K562 (cell line): ENCODE data around the gene HOXB7. TPM values are rescaled to one million over a fixed set of nuclear protein-coding genes. Genes with fewer than 3 reads are reported as not detected.

Experiments used
- ATAC-seq: fragments of 200-7000 bp; cut with Tn5 transposase; 3 replicates; pipeline ENCODE4 v1.9.1; 2020; ENCODE audit warnings: moderate library complexity
- BruUV-seq: library from RNA; stranded (reverse); fragments of 400-500 nt; replicated peaks from 2 replicates; lab custom pipeline; 2021; lab: Mats Ljungman, UMichigan
- CTCF ChIA-PET: fragments of 300-600 bp; formaldehyde crosslinking; extraction: SDS; loops from one replicate; lab custom pipeline; 2021; ENCODE audit warnings: low intra/inter-chr PET ratio; lab: Yijun Ruan, JAX
- POLR2A ChIA-PET: fragments of 300-600, 350-650 bp; sonication (Branson Sonifier 250); formaldehyde crosslinking; extraction: SDS; loops from one replicate; lab custom pipeline; 2021; ENCODE audit warnings: antibody characterized with exemption, inconsistent platforms; lab: Yijun Ruan, JAX
- DNase-seq, 4 experiments: peaks; one replicate each; pipeline versions ENCODE4 v3.0.0 to v3.0.0-alpha.2; 2011 to 2018; ENCODE audit warnings: low spot score in 3 of 4, mixed read lengths in 3 of 4; ENCODE audit errors: extremely low read depth in 1 of 4
- FAIRE-seq: peaks from 2 replicates; lab custom pipeline; 2011; peaks lifted over from hg19 to GRCh38; lab: Jason Lieb, UNC
- H2AFZ ChIP-seq: 2 replicates; pipeline ENCODE4 v1.6.0; 2011; ENCODE audit warnings: low read depth, low read length, control low read depth, inconsistent platforms
- H3K27ac ChIP-seq: fragments of 200-600 bp; 3 replicates; pipeline ENCODE4 v1.8.0; 2011; ENCODE audit warnings: low read depth, mild to moderate bottlenecking, control low read depth, inconsistent platforms, low read length, moderate library complexity, mixed read lengths; ENCODE audit errors: extremely low read depth
- H3K27me3 ChIP-seq, 2 experiments: fragments of 300-600 bp in 1 of 2; 2 replicates in 1 of 2; 3 replicates in 1 of 2; pipeline versions ENCODE4 v1.6.0 to v1.8.0; 2011; ENCODE audit warnings: inconsistent platforms in 2 of 2, low read length in 2 of 2, mild to moderate bottlenecking in 1 of 2, mixed read lengths in 1 of 2, moderate library complexity in 1 of 2; ENCODE audit not compliant: control insufficient read depth in 2 of 2, insufficient read depth in 2 of 2
- H3K36me3 ChIP-seq: fragments of 300-600 bp; 3 replicates; pipeline ENCODE4 v1.8.0; 2011; ENCODE audit warnings: mild to moderate bottlenecking, low read length, inconsistent platforms; ENCODE audit not compliant: control insufficient read depth, insufficient read depth
- H3K4me1 ChIP-seq, 2 experiments: fragments of 200-600 bp in 1 of 2; replicated peaks in 1 of 2; 2 replicates in 1 of 2; 3 replicates in 1 of 2; pipeline versions ENCODE4 v1.5.1 to v1.8.0; 2011; ENCODE audit warnings: inconsistent platforms in 2 of 2, low read length in 2 of 2, mild to moderate bottlenecking in 1 of 2, mixed read lengths in 1 of 2, moderate library complexity in 1 of 2; ENCODE audit not compliant: control insufficient read depth in 2 of 2, insufficient read depth in 2 of 2
- H3K4me2 ChIP-seq: 2 replicates; pipeline ENCODE4 v1.6.1; 2011; ENCODE audit warnings: low read length, control low read depth, inconsistent platforms, mixed read lengths; ENCODE audit not compliant: insufficient read depth
- H3K4me3 ChIP-seq: fragments of 200-600 bp; sonication (generic), shearing (Covaris generic); 2 replicates; pipeline ENCODE4 v1.5.1; 2016; ENCODE audit warnings: control low read depth, inconsistent platforms
- H3K79me2 ChIP-seq: fragments of 200-600 bp; 3 replicates; pipeline ENCODE4 v1.8.0; 2011; ENCODE audit warnings: low read length, inconsistent platforms; ENCODE audit not compliant: control insufficient read depth, insufficient read depth
- H3K9ac ChIP-seq, 2 experiments: 2 replicates each; pipeline versions ENCODE4 v1.6.0 to v1.6.1; 2011; ENCODE audit warnings: low read depth in 2 of 2, low read length in 2 of 2, control low read depth in 1 of 2, inconsistent platforms in 1 of 2, mild to moderate bottlenecking in 1 of 2, mixed read lengths in 1 of 2; ENCODE audit not compliant: insufficient read depth in 1 of 2
- H3K9me1 ChIP-seq: one replicate; pipeline ENCODE4 v1.6.0; 2011; ENCODE audit warnings: inconsistent platforms, mild to moderate bottlenecking, low read length, moderate library complexity; ENCODE audit not compliant: control insufficient read depth, insufficient read depth
- H3K9me3 ChIP-seq: replicated peaks from 2 replicates; pipeline ENCODE4 v1.5.1; 2011; ENCODE audit warnings: low read depth, low read length, inconsistent platforms; ENCODE audit not compliant: control insufficient read depth, insufficient read depth
- H4K20me1 ChIP-seq: replicated peaks from 2 replicates; pipeline ENCODE4 v1.6.1; 2011; ENCODE audit warnings: low read length, inconsistent platforms, mixed read lengths; ENCODE audit not compliant: control insufficient read depth, insufficient read depth
- BRD9 ChIP-seq: fragments of 450-650 bp; IDR thresholded peaks from 2 replicates; pipeline ENCODE4 v1.6.1; 2018; ENCODE audit warnings: low read depth; ENCODE audit not compliant: partially characterized antibody
- COPS2 ChIP-seq: fragments of 450-650 bp; conservative IDR thresholded peaks from 2 replicates; pipeline ENCODE4 v1.6.1; 2016; ENCODE audit warnings: mild to moderate bottlenecking, moderate library complexity
- E4F1 ChIP-seq: fragments of 250-450 bp; sonication (Bioruptor Pico); IDR thresholded peaks from 2 replicates; pipeline ENCODE4 v1.5.0; 2021; ENCODE audit warnings: mild to moderate bottlenecking, borderline replicate concordance
- HMBOX1 ChIP-seq: sonication (generic); IDR thresholded peaks from 2 replicates; pipeline ENCODE4 v1.6.1; 2016
- MBD1 ChIP-seq: fragments of 250-450 bp; sonication (Bioruptor Pico); IDR thresholded peaks from 2 replicates; pipeline ENCODE4 v1.8.0; 2022; ENCODE audit warnings: inconsistent platforms
- MCM2 ChIP-seq: fragments of 450-650 bp; IDR thresholded peaks from 2 replicates; pipeline ENCODE4 v1.6.1; 2017; ENCODE audit warnings: low read depth, mild to moderate bottlenecking
- NR0B1 ChIP-seq: fragments of 450-650 bp; IDR thresholded peaks from one replicate; pipeline ENCODE4 v1.6.1; 2018; ENCODE audit warnings: mild to moderate bottlenecking, moderate library complexity; ENCODE audit not compliant: partially characterized antibody
- NR3C1 ChIP-seq: sonication (generic); formaldehyde crosslinking; IDR thresholded peaks from 2 replicates; pipeline ENCODE4 v1.8.1; 2022; ENCODE audit warnings: missing genetic modification reagents
- RBBP5 ChIP-seq: fragments of 200-600 bp; sonication (generic); IDR thresholded peaks from 2 replicates; pipeline ENCODE4 v1.6.1; 2012; ENCODE audit warnings: borderline replicate concordance, mild to moderate bottlenecking, low read length, control low read depth, inconsistent platforms; ENCODE audit not compliant: insufficient read depth, poor library complexity, severe bottlenecking
- SETDB1 ChIP-seq: IDR thresholded peaks from one replicate; pipeline ENCODE4 v1.6.1; 2012; ENCODE audit warnings: low read length, control low read depth, inconsistent platforms
- SMARCE1 ChIP-seq: fragments of 450-650 bp; IDR thresholded peaks from 2 replicates; pipeline ENCODE4 v1.7.1; 2016; ENCODE audit warnings: mild to moderate bottlenecking
- ZNF134 ChIP-seq: fragments of 250-450 bp; sonication (Bioruptor Pico); conservative IDR thresholded peaks from 2 replicates; pipeline ENCODE4 v1.4.0; 2020
- ZNF282 ChIP-seq: sonication (generic); formaldehyde crosslinking; IDR thresholded peaks from 2 replicates; pipeline ENCODE4 v1.8.1; 2023; ENCODE audit warnings: missing genetic modification reagents
- ZNF41 ChIP-seq: fragments of 250-450 bp; sonication (Bioruptor Pico); conservative IDR thresholded peaks from 2 replicates; pipeline ENCODE4 v1.4.0; 2020; ENCODE audit warnings: mild to moderate bottlenecking
- ZNF639 ChIP-seq, 2 experiments: fragments of 200-800 bp in 1 of 2; sonication (Bioruptor generic) in 1 of 2; sonication (generic) in 1 of 2; formaldehyde crosslinking in 1 of 2; IDR thresholded peaks in 1 of 2; conservative IDR thresholded peaks in 1 of 2; 2 replicates each; pipeline versions ENCODE4 v1.5.0 to v1.6.1; 2016 to 2020; ENCODE audit warnings: missing compliant biosample characterization in 1 of 2, missing genetic modification characterization in 1 of 2, missing genetic modification reagents in 1 of 2
- WGBS: fragments of 100-300 bp; shearing (Covaris generic); methylation state at CpG from one replicate; pipeline ENCODE4 v1.1.6; 2016; ENCODE audit warnings: low coverage, mixed read lengths; ENCODE audit not compliant: insufficient coverage; ENCODE audit errors: missing lambda C conversion rate; 5-methylcytosine and 5-hydroxymethylcytosine counted together
- in situ Hi-C: fragments of 300-500 bp; cut with MboI; formaldehyde crosslinking; loops from 4 replicates; pipeline ENCODE4 v1.15.0; 2018; ENCODE audit warnings: inconsistent platforms, mixed read lengths
- intact Hi-C: fragments of 100-400 bp; cut with micrococcal nuclease; formaldehyde crosslinking; loops from 2 replicates; pipeline ENCODE4 v1.14.2; 2022
- polyA plus RNA-seq, 8 experiments: library from polyadenylated mRNA; depleted of rRNA in 4 of 8; stranded (reverse) in 5 of 8; unstranded in 3 of 8; fragments of >200 nt; fragmentation: Nextera tagmentation in 2 of 8; fragmentation: Illumina TruSeq in 1 of 8; extraction: Ambion mirVana in 2 of 8; extraction: Trizol in 1 of 8; gene quantifications; 2 replicates each; pipeline versions ENCODE4 v1.2.1 to v1.2.3, GENCODE V29; 2011 to 2014; ENCODE audit warnings: inconsistent platforms in 1 of 8, missing spikeins in 1 of 8
- total RNA-seq, 7 experiments: library from RNA; depleted of rRNA in 6 of 7; stranded (reverse); fragments of >200 nt in 6 of 7; fragmentation: Illumina TruSeq in 2 of 7; extraction: Trizol in 2 of 7; gene quantifications; 2 replicates each; pipeline versions ENCODE4 v1.2.1 to v1.2.3, GENCODE V29; 2011 to 2021; ENCODE audit warnings: low replicate concordance in 1 of 7

Gene HOXB7
- total and polyA plus RNA-seq, 9 of the 15 experiments (the other 6 are each of a cell fraction or from before 2014, with no cell fraction given) = 5.5 to 16.7 (median 8.3) TPM

GRCh38 chr17:48612456-48612853 lies 1.6 kb upstream of the HOXB7 start:
- no peak for FAIRE-seq
- peaks cover 20 to 48% of the 10 kb centered on the region in 2 experiments for H3K4me1 ChIP-seq
- intact Hi-C loops = no loop called here

More at GRCh38 chr17:48612456-48612853, 1.6 kb upstream of the HOXB7 start:
- BruUV-seq = no TSS peak
- CTCF ChIA-PET = no interaction called here
- WGBS = 94% methylated on average over 15 of the region's 15 CpGs
- no peak overlapping the region for H2AFZ ChIP-seq
- no peaks in the 10 kb centered on the region for H3K9me3 ChIP-seq
- H3K9me1 ChIP-seq = no peaks in the 10 kb centered on the region
- H3K27me3 ChIP-seq = no peaks in the 10 kb centered on the region
- H4K20me1 ChIP-seq = no peaks in the 10 kb centered on the region
- H3K79me2 ChIP-seq = peaks cover 32% of the 10 kb centered on the region
- in situ Hi-C loops = no loop called here
- no peak for ATAC-seq
- H3K4me3 ChIP-seq = no peak overlapping the region
- H3K36me3 ChIP-seq = peaks cover 8% of the 10 kb centered on the region; the same call in 1 of the 3 replicates
- no peak overlapping the region for H3K27ac ChIP-seq
- no peak for TF ChIP-seq E4F1 (CRISPR knock-in tag)
- no peak for TF ChIP-seq MCM2
- TF ChIP-seq ZNF639 (CRISPR knock-in tag; conservative IDR thresholded peaks at IDR 0.05 in 1 of 2, IDR thresholded peaks at IDR 0.05 in 1 of 2) = no peak
- TF ChIP-seq SMARCE1 = no peak
- TF ChIP-seq MBD1 = no peak
- TF ChIP-seq ZNF282 (CRISPR knock-in tag) = no peak
- no peak for TF ChIP-seq ZNF134 (CRISPR knock-in tag)
- TF ChIP-seq NR3C1 = no peak
- TF ChIP-seq COPS2 = no peak
- no peak for TF ChIP-seq SETDB1
- no peak for TF ChIP-seq RBBP5
- TF ChIP-seq NR0B1 = no peak
- TF ChIP-seq HMBOX1 = no peak
- no peak for TF ChIP-seq ZNF41 (CRISPR knock-in tag)
- no peak for TF ChIP-seq BRD9
- DNase-seq = no peak
- POLR2A ChIA-PET = interaction anchor here (0.6 kb wide), 1 partner anchor 8 kb away, joined by 3 read pairs; no protein-coding TSS in a partner anchor
- no peak overlapping the region for H3K9ac ChIP-seq
- no peak overlapping the region for H3K4me2 ChIP-seq
